GM10248 (cell line): Measurements from ENCODE around the gene FBXO31.

ENCODE experiments used
- CTCF ChIA-PET: fragments of 300-600 bp; sonication (Branson Sonifier 250); formaldehyde crosslinking; extraction: SDS; loops from one replicate; lab custom pipeline; 2021; ENCODE audit warnings: antibody characterized with exemption; lab: Yijun Ruan, JAX
- POLR2A ChIA-PET: fragments of 350-650 bp; sonication (Branson Sonifier 250); formaldehyde crosslinking; extraction: SDS; loops from one replicate; lab custom pipeline; 2020; ENCODE audit warnings: antibody characterized with exemption; lab: Yijun Ruan, JAX
- DNase-seq: peaks from one replicate; pipeline ENCODE4 v3.0.0; 2012; ENCODE audit errors: extremely low spot score
- TF ChIP-seq, protein P1 (sequence below): IDR thresholded peaks from 2 replicates; pipeline ENCODE4 v1.5.1; 2012; ENCODE audit warnings: mild to moderate bottlenecking, low read depth; ENCODE audit errors: extremely low read depth, missing control alignments, control extremely low read depth

The FBXO31 gene

DNA sequence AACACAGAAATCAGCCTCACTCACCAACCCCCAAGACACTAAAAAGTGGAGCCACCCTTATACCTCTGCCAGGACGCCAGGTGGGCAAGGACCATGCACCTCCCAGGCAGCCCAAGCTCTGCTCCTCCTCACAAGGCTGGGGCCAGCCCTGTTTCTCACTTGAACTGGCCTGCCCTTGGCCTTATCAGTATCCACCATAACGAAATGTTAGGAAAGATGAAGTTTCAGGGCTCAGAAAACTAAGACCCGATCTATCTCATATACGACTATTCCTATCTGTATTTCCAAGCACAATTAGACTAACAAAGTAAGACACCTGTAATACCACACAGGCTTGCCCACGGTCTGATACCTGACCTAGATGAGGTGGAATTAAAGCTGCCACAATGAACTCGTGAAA is 6.9 kb downstream of the FBXO31 start:
- ChIA-PET CTCF (interaction anchor here (1.2 kb wide), 1 partner anchor 28 kb away, joined by 3 read pairs; no protein-coding TSS in a partner anchor), POLR2A (no interaction called here)
- TF ChIP-seq, protein P1, sequence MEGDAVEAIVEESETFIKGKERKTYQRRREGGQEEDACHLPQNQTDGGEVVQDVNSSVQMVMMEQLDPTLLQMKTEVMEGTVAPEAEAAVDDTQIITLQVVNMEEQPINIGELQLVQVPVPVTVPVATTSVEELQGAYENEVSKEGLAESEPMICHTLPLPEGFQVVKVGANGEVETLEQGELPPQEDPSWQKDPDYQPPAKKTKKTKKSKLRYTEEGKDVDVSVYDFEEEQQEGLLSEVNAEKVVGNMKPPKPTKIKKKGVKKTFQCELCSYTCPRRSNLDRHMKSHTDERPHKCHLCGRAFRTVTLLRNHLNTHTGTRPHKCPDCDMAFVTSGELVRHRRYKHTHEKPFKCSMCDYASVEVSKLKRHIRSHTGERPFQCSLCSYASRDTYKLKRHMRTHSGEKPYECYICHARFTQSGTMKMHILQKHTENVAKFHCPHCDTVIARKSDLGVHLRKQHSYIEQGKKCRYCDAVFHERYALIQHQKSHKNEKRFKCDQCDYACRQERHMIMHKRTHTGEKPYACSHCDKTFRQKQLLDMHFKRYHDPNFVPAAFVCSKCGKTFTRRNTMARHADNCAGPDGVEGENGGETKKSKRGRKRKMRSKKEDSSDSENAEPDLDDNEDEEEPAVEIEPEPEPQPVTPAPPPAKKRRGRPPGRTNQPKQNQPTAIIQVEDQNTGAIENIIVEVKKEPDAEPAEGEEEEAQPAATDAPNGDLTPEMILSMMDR, result no peak
- no peak for DNase-seq

DNA sequence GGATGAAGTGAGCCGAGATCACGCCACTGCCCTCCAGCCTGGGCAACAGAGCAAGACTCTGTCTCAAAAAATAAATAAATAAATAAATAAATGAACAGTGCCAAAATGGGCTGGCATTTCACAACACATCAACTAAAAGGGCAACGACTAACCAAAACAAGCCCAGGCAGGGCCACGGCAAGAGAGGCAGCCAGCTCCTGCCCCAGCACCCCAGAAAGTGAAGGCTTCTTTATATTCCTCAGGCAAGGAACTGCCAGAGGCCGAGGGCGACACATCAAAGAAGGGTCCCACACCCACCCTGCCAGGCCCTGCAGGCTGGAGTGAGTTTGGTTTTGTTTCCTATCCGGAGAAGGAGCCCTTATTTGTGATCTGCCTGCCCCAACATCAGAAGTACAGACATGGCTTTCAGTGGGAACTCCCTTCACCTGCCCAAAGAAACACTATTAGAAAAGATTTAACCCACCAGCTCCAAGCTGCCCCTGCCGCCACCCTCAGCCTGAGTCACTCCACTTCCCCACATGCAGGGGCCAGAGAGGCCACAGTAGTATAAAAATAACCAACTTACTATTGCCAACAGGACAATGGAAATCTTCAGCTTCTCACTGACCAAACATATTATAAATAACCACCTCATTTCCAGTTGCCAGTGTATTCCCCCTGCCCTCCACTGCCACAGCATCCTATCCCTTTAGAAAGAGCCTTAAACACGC is 8.0 kb downstream of the FBXO31 start:
- ChIA-PET POLR2A (interaction anchor here (0.6 kb wide), 1 partner anchor 70 kb away, joined by 5 read pairs; no protein-coding TSS in a partner anchor), CTCF (interaction anchor here (1.6 kb wide), 1 partner anchor 10 kb away, joined by 4 read pairs; no protein-coding TSS in a partner anchor)
- no peak for DNase-seq
- TF ChIP-seq, protein P1, result no peak

DNA sequence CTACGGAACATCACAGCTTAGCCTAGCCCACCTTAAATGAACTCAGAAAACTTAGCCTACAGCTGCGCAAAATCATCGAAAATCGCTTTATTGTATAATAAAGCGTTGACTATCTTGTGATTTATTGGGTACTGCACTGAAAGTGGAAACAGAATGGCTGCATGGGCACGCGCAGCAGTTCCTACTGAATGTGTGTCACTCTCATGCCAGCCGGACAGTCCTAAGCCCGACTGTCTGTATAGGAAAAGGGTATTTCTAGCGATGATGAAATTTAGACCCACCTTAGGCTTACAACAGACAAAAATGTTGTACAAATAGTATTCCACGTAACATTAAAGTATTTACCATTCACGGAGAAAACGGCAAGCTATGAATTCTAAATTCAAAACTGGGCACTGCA is 9.3 kb downstream of the FBXO31 start:
- ChIA-PET CTCF (interaction anchor here (1.6 kb wide), 1 partner anchor 9 kb away, joined by 4 read pairs; no protein-coding TSS in a partner anchor), POLR2A (interaction anchor here (1.2 kb wide), 1 partner anchor 10 kb away, joined by 3 read pairs; the partner anchor contains the start of gene FBXO31)

DNA sequence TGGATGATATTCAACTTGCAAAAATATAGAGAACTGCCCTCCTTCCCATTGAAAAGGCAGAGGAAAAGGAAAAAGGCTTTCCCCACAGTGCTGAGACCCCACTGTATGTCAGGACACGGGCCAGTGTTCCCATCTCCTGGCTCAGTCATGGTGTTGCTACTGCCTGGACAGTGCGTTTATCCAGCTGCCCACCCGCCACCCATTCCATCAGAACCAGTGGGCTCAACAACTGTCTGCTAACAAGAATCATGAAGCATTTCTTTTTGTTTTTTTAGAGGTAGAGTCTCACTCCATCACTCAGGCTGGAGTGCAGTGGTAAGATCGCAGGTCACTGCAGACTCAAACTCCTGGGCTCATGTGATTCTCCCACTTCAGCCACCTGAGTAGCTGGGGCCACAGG is 11.3 kb downstream of the FBXO31 start:
- POLR2A ChIA-PET, result no interaction called here
- CTCF ChIA-PET, result no interaction called here
- no peak for DNase-seq
- TF ChIP-seq, protein P1, result no peak

More for the DNA sequence above, 9.3 kb downstream of the FBXO31 start:
- DNase-seq, result no peak
- TF ChIP-seq, protein P1, result no peak

DNA sequence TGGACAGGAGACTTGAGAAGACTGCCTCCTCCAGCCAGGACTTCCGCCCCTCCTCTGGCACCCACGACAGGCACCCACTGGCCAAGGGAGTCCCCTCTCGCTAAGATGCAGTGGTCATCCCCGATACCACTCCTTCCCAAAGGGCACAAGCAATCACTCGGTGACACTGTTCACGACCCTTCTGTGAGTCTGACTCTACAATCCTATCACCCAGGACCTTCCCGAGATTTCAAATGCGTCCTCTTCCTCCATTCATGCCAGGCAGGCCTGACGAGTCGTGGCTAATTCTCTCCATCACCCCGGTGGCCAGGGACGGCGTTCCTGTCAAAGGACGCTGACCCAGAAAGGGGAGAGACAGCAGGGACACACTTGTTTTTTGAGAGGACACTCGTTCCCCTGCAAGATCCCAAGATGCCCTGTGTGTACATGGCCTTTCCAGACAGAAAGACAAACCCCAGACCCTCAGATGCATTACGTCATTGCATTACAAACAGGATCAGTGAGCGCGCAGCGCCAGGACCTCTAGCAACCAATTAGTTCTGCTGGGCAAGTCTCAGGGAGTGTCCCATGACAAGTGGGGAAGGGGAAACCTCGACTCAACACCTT is 12.2 kb downstream of the FBXO31 start:
- TF ChIP-seq, protein P1, result no peak
- ChIA-PET POLR2A (no interaction called here), CTCF (no interaction called here)
- no peak for DNase-seq

DNA sequence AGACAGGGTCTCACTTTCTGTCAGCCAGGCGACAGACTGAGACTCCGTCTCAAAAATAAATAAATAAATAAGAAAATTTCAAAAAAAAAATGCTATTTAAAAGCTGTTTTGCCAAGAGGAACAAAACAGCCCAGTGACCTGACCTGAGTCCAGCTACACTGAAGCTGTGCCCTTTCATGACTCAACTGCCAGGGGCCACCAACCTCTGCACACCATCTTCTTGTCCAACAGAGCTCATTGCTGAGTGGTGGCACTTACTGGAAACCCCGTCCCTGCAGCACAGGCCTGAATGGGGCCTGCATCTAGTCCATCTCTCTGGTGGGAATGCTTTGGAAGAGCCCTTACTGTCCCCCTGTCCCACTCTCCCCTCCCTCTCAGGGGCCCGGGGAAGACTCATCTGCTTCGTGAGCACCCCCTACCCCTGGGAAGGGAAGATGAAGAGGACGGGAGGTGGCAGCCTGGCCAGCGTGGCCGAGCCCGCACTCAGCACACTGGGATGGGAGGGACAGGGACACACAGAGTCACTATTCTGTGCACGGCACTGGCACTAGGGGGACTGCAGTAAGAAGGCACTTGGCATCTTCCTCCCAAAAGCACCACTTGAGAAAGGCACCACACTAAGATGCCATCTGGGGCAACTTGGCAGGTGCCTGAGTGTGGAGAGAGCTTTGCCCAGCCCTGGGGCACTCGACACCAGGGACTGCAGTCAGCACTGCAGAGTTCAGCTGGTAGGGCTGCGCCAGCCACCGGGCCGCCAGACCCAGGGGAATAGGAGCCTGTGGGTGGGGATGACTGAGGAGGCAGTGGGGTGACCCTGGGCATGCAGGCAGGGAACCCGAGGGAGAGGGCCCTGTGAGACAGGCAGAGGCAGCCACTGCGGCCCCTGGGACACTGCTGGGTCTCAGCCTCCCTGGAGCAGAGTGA is 13.5 kb downstream of the FBXO31 start:
- TF ChIP-seq, protein P1, result no peak
- no peak for DNase-seq
- ChIA-PET CTCF (interaction anchor here (0.9 kb wide), 1 partner anchor 9 kb away, joined by 3 read pairs; no protein-coding TSS in a partner anchor), POLR2A (no interaction called here)
